Heart left ventricle (tissue), 13 donors: Measurements from ENCODE around the gene NXPE4.

Experiments used
- CTCF ChIP-seq, 12 donors: fragments of 200-600 bp; sonication (generic) in 4 of 12; IDR thresholded peaks; one replicate each; pipeline versions ENCODE4 v1.5.0 to v1.8.0; 2018 to 2022; ENCODE audit warnings: antibody characterized with exemption in 12 of 12, mild to moderate bottlenecking in 5 of 12
- POLR2A ChIP-seq, 2 donors: fragments of 450-650 bp; IDR thresholded peaks; one replicate each; pipeline ENCODE4 v1.6.1; 2017; ENCODE audit warnings: antibody characterized with exemption in 2 of 2, mild to moderate bottlenecking in 2 of 2, moderate library complexity in 2 of 2
- donor health status: ischemic (EF 13 %, LVEDD 7.1; RV severe dilation, severe dysfunction).
- donor health status: DM: no; HTN: yes; CAD: no.
- donor health status: DM: no; HTN: no; CAD: no.
- donor health status: ischemic (EF 25% LVEDD 6.9; RV normal size, moderate dysfunction).
- donor health status: ischemic (EF 25% LVEDD 5.7; RV mildly dilated, moderate dysfunction).
- donor health status: ischemic (EF 35%, LVEDD 5.7; RV mildly dilated, moderate dysfunction).
- donor health status: nonischemic (EF 11% LVEDD 7.7; RV severe dilation, severe dysfunction).
- donor health status: DM: yes; HTN: yes; CAD: no.
- donor health status: PGD.
- donor health status: ischemic (EF 29% LVEDD 5.4; RV normal size, mild dysfunction).
- donor health status: nonischemic (EF 23%, LVEDD 6.1; RV moderate dilation, normal function).

GRCh38 chr11:114563077-114563476, 32.5 kb downstream of the NXPE4 start:
- TF ChIP-seq CTCF (IDR thresholded peaks at IDR 0.05) = no peak
- TF ChIP-seq POLR2A (IDR thresholded peaks at IDR 0.05) = no peak
